SK-N-SH treated with all-trans-retinoic acid at 6 μM for 48 hours (cell line): ENCODE measurements around the gene UIMC1.

Experiments used
- ATAC-seq: fragments of 200-7000 bp; cut with Tn5 transposase; 3 replicates; pipeline ENCODE4 v1.9.1; 2020; ENCODE audit warnings: mild to moderate bottlenecking, moderate library complexity
- ARNTL ChIP-seq: fragments of 450-650 bp; formaldehyde crosslinking; IDR thresholded peaks from 2 replicates; pipeline ENCODE4 v1.5.0; 2020; ENCODE audit warnings: low read depth, mild to moderate bottlenecking, moderate library complexity, borderline replicate concordance
- BACH2 ChIP-seq: fragments of 250-450 bp; sonication (Bioruptor Pico); IDR thresholded peaks from 2 replicates; pipeline ENCODE4 v1.9.0; 2021; ENCODE audit warnings: mild to moderate bottlenecking, borderline replicate concordance
- CSDC2 ChIP-seq: fragments of 250-450 bp; sonication (Bioruptor Pico); IDR thresholded peaks from 2 replicates; pipeline ENCODE4 v1.5.0; 2020; ENCODE audit warnings: mild to moderate bottlenecking, moderate library complexity
- ESRRG ChIP-seq: fragments of 250-450 bp; sonication (Bioruptor Pico); IDR thresholded peaks from 2 replicates; pipeline ENCODE4 v1.6.1; 2021; ENCODE audit warnings: mild to moderate bottlenecking
- GLIS3 ChIP-seq: fragments of 250-450 bp; sonication (Bioruptor Pico); IDR thresholded peaks from 2 replicates; pipeline ENCODE4 v1.5.0; 2020; ENCODE audit warnings: mild to moderate bottlenecking, moderate library complexity
- ISL1 ChIP-seq: fragments of 250-450 bp; sonication (Bioruptor Pico); IDR thresholded peaks from 2 replicates; pipeline ENCODE4 v2.1.2; 2022; ENCODE audit warnings: mild to moderate bottlenecking, moderate library complexity
- OSR1 ChIP-seq: fragments of 250-450 bp; sonication (Bioruptor Pico); IDR thresholded peaks from 2 replicates; pipeline ENCODE4 v1.8.0; 2022; ENCODE audit warnings: moderate library complexity, mild to moderate bottlenecking, inconsistent platforms
- PPARA ChIP-seq: fragments of 250-450 bp; sonication (Bioruptor Pico); IDR thresholded peaks from 2 replicates; pipeline ENCODE4 v1.5.0; 2020; ENCODE audit warnings: mild to moderate bottlenecking, borderline replicate concordance
- RARB ChIP-seq: fragments of 250-450 bp; sonication (Bioruptor Pico); IDR thresholded peaks from 2 replicates; pipeline ENCODE4 v1.8.0; 2021; ENCODE audit warnings: mild to moderate bottlenecking, moderate library complexity
- SNAI2 ChIP-seq: fragments of 250-450 bp; sonication (Bioruptor Pico); IDR thresholded peaks from 2 replicates; pipeline ENCODE4 v1.5.0; 2020; ENCODE audit warnings: mild to moderate bottlenecking, moderate library complexity
- TCF4 ChIP-seq: fragments of 250-450 bp; sonication (Bioruptor Pico); IDR thresholded peaks from 2 replicates; pipeline ENCODE4 v1.8.0; 2021; ENCODE audit warnings: mild to moderate bottlenecking, moderate library complexity, borderline replicate concordance
- TOX ChIP-seq: fragments of 250-450 bp; sonication (Bioruptor Pico); IDR thresholded peaks from 2 replicates; pipeline ENCODE4 v1.8.0; 2021; ENCODE audit warnings: mild to moderate bottlenecking, moderate library complexity, borderline replicate concordance
- ZC3H10 ChIP-seq: fragments of 250-450 bp; sonication (Bioruptor Pico); IDR thresholded peaks from 2 replicates; pipeline ENCODE4 v1.5.1; 2021; ENCODE audit warnings: mild to moderate bottlenecking, moderate library complexity
- ZFP3 ChIP-seq: fragments of 250-450 bp; sonication (Bioruptor Pico); IDR thresholded peaks from 2 replicates; pipeline ENCODE4 v1.5.0; 2020; ENCODE audit warnings: mild to moderate bottlenecking, moderate library complexity
- ZFP30 ChIP-seq: fragments of 450-650 bp; formaldehyde crosslinking; IDR thresholded peaks from 2 replicates; pipeline ENCODE4 v1.5.0; 2022; ENCODE audit warnings: mild to moderate bottlenecking, moderate library complexity
- ZNF565 ChIP-seq: fragments of 450-650 bp; formaldehyde crosslinking; conservative IDR thresholded peaks from 2 replicates; pipeline ENCODE4 v1.5.0; 2020; ENCODE audit warnings: low read depth, mild to moderate bottlenecking, moderate library complexity
- ZNF70 ChIP-seq: fragments of 450-650 bp; formaldehyde crosslinking; IDR thresholded peaks from 2 replicates; pipeline ENCODE4 v1.5.0; 2020; ENCODE audit warnings: mild to moderate bottlenecking, moderate library complexity
- ZNF8 ChIP-seq: fragments of 450-650 bp; formaldehyde crosslinking; IDR thresholded peaks from 2 replicates; pipeline ENCODE4 v1.5.0; 2020; ENCODE audit warnings: mild to moderate bottlenecking, moderate library complexity
- TF ChIP-seq, protein P1 (sequence below): fragments of 250-450 bp; sonication (Bioruptor Pico); IDR thresholded peaks from 2 replicates; pipeline ENCODE4 v1.8.0; 2021; ENCODE audit warnings: low read depth, mild to moderate bottlenecking, moderate library complexity, borderline replicate concordance
- TF ChIP-seq, protein P2 (sequence below): fragments of 250-450 bp; sonication (Bioruptor Pico); IDR thresholded peaks from 2 replicates; pipeline ENCODE4 v1.8.0; 2020; ENCODE audit warnings: mild to moderate bottlenecking, moderate library complexity, borderline replicate concordance
- TF ChIP-seq, protein P3 (sequence below): fragments of 250-450 bp; sonication (Bioruptor Pico); IDR thresholded peaks from 2 replicates; pipeline ENCODE4 v1.5.1; 2021; ENCODE audit warnings: mild to moderate bottlenecking, moderate library complexity

UIMC1 gene

DNA sequence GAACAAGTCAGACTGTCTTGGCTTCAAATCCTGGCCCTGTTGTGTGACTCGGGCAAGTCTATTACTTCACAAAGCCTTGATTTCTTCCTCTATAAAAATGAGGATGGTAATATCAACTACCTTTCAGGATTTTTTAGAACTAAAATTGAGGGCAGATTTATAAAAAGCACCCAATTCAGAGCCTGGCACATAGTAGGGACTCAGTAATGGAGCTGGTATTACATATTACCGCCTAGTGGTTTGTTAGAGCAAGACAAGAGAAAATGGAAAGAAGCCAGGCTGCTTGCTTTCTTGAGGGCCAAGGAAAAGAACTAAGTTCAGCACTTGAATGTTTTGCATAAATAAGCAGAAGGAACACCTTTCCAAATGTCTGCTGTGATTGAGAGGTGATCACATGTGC is 35.4 kb upstream of the UIMC1 start:
- ATAC-seq = no peak
- TF ChIP-seq CSDC2 (CRISPR knock-in tag) (no peak), GLIS3 (CRISPR knock-in tag) (no peak), ZNF565 (no peak), TCF4 (CRISPR knock-in tag) (no peak), ZNF8 (no peak), SNAI2 (no peak), RARB (CRISPR knock-in tag) (no peak), ISL1 (CRISPR knock-in tag) (no peak), ARNTL (CRISPR knock-in tag) (no peak), OSR1 (no peak), ZFP3 (CRISPR knock-in tag) (no peak)
- TF ChIP-seq, protein P1, sequence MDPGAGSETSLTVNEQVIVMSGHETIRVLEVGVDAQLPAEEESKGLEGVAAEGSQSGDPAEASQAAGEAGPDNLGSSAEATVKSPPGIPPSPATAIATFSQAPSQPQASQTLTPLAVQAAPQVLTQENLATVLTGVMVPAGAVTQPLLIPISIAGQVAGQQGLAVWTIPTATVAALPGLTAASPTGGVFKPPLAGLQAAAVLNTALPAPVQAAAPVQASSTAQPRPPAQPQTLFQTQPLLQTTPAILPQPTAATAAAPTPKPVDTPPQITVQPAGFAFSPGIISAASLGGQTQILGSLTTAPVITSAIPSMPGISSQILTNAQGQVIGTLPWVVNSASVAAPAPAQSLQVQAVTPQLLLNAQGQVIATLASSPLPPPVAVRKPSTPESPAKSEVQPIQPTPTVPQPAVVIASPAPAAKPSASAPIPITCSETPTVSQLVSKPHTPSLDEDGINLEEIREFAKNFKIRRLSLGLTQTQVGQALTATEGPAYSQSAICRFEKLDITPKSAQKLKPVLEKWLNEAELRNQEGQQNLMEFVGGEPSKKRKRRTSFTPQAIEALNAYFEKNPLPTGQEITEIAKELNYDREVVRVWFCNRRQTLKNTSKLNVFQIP (CRISPR knock-in tag) = no peak

DNA sequence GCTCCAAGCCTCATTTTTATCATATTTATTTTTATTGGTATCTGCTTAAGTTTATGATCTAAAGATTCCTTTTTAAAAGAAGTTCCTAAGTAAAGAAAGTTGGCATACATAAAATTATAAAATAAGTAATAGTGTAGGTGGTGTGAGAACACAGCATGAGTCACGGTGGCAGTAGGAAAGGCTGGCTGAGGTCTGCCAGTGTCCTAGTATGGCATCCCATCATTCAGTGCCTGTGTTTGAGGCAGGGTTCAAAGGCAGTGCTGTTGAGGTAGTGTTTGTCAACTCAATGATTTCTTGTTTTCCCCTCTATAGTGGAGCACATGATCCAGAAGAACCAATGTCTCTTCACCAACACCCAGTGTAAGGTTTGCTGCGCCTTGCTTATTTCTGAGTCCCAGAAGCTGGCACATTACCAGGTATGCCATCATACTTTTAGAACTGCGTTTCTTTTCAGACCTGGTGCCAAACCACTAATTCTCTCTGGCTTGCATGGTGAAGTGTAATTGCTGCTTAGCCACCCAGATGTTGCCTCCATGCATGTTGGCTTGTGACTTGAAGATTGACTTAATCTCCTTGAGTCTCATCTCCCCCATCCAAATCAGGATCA is 34.3 kb upstream of the UIMC1 start:
- peak; percentile 66 for ATAC-seq
- TF ChIP-seq RARB (CRISPR knock-in tag) (no peak), CSDC2 (CRISPR knock-in tag) (no peak), ESRRG (CRISPR knock-in tag) (no peak), GLIS3 (CRISPR knock-in tag) (no peak), ZNF565 (no peak), PPARA (CRISPR knock-in tag) (no peak), ZFP30 (CRISPR knock-in tag) (no peak), ZNF70 (no peak)
- TF ChIP-seq, protein P2, sequence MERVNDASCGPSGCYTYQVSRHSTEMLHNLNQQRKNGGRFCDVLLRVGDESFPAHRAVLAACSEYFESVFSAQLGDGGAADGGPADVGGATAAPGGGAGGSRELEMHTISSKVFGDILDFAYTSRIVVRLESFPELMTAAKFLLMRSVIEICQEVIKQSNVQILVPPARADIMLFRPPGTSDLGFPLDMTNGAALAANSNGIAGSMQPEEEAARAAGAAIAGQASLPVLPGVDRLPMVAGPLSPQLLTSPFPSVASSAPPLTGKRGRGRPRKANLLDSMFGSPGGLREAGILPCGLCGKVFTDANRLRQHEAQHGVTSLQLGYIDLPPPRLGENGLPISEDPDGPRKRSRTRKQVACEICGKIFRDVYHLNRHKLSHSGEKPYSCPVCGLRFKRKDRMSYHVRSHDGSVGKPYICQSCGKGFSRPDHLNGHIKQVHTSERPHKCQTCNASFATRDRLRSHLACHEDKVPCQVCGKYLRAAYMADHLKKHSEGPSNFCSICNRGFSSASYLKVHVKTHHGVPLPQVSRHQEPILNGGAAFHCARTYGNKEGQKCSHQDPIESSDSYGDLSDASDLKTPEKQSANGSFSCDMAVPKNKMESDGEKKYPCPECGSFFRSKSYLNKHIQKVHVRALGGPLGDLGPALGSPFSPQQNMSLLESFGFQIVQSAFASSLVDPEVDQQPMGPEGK (CRISPR knock-in tag) = no peak
- TF ChIP-seq, all 23 proteins: peak for 0

- TF ChIP-seq, protein P1 (CRISPR knock-in tag) = no peak
- TF ChIP-seq ZNF565 = no peak
- TF ChIP-seq ZFP3 (CRISPR knock-in tag) = no peak
- no peak for TF ChIP-seq SNAI2
- TF ChIP-seq ARNTL (CRISPR knock-in tag) = no peak
- TF ChIP-seq ZFP30 (CRISPR knock-in tag) = no peak
- TF ChIP-seq TOX (CRISPR knock-in tag) = no peak
- TF ChIP-seq, protein P2 (CRISPR knock-in tag) = no peak
- TF ChIP-seq ZNF8 = no peak
- no peak for TF ChIP-seq ISL1 (CRISPR knock-in tag)
- TF ChIP-seq OSR1 = no peak
- no peak for TF ChIP-seq TCF4 (CRISPR knock-in tag)
- TF ChIP-seq BACH2 (CRISPR knock-in tag) = no peak
- no peak for TF ChIP-seq ZNF70
- TF ChIP-seq CSDC2 (CRISPR knock-in tag) = no peak
- TF ChIP-seq, protein P3, sequence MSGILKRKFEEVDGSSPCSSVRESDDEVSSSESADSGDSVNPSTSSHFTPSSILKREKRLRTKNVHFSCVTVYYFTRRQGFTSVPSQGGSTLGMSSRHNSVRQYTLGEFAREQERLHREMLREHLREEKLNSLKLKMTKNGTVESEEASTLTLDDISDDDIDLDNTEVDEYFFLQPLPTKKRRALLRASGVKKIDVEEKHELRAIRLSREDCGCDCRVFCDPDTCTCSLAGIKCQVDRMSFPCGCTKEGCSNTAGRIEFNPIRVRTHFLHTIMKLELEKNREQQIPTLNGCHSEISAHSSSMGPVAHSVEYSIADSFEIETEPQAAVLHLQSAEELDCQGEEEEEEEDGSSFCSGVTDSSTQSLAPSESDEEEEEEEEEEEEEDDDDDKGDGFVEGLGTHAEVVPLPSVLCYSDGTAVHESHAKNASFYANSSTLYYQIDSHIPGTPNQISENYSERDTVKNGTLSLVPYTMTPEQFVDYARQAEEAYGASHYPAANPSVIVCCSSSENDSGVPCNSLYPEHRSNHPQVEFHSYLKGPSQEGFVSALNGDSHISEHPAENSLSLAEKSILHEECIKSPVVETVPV (CRISPR knock-in tag) = no peak
- no peak for TF ChIP-seq ESRRG (CRISPR knock-in tag)
- no peak for TF ChIP-seq GLIS3 (CRISPR knock-in tag)
- TF ChIP-seq ZC3H10 (CRISPR knock-in tag) = no peak
- no peak for ATAC-seq
Measured at GRCh38 chr5:177036921-177037320, 30.3 kb upstream of the UIMC1 start.
